Skin of body (tissue), 2 donors: ENCODE measurements around the gene MEMO1. TPM values are rescaled to one million over a fixed set of nuclear protein-coding genes. Genes with fewer than 3 reads are reported as not detected.
"Not testable (repeated sequence)": the region's sequence is repeated elsewhere in the genome, so short reads cannot be mapped to it uniquely, and the experiment has no call there.

Experiments used
- DNase-seq: peaks from one replicate; lab custom pipeline; 2025; lab: John Stamatoyannopoulos, UW
- total RNA-seq: library from RNA; depleted of rRNA; stranded (reverse); fragments of >200 nt; gene quantifications from one replicate; pipeline ENCODE4 v1.2.3, GENCODE V29; 2014

MEMO1 gene
- total RNA-seq, 1 donor from 2014 or later, result 26.0 TPM

DNA sequence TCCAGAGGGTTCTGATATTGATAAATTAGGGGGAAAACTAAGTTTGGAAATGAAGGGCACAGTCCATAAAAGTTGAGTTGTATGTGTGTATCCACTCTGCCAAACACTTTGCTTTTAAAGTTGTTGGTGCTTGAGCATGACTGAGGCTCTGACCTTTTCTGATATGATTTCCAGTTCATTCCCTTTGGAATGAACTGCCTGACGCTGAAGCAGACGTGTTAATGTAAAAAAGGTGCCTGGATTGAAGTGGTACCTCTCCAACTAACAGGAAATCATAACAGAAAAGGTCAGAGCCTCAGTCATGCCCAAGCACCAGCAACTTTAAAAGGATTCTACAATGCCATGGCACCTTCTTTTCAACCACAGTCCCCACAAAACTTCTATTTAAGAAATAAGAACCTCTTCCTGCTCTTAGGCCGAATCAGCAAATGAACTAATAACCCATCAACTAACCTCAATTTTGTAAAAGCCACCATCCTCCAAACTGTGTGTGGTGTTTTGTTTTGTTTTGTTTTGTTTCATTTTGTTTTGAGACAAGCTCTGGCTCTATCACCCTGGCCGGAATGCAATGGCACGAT lies 52.6 kb downstream of the MEMO1 start:
- no peak for DNase-seq

- no peak for DNase-seq
These were observed 53.3 kb downstream of the MEMO1 start for GRCh38 chr2:31957354-31958139.

DNA sequence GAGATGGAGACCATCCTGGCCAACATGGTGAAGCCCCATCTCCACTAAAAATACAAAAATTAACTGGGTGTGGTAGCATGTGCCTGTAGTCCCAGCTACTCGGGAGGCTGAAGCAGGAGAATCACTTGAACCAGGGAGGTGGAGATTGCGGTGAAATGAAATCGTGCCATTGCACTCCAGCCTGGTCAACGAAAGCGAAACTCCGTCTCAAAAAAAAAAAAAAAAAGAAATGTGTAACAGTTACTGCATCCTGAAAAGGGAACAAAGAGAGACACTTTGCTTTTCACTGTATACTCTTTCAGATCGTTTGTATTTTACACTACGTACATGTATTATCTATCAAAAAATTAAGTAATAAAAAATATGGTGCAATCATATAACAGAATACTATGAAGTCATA lies 53.9 kb downstream of the MEMO1 start:
- DNase-seq, result not testable (repeated sequence)

- no peak for DNase-seq
These were observed 54.5 kb downstream of the MEMO1 start for GRCh38 chr2:31956312-31956711.

DNA sequence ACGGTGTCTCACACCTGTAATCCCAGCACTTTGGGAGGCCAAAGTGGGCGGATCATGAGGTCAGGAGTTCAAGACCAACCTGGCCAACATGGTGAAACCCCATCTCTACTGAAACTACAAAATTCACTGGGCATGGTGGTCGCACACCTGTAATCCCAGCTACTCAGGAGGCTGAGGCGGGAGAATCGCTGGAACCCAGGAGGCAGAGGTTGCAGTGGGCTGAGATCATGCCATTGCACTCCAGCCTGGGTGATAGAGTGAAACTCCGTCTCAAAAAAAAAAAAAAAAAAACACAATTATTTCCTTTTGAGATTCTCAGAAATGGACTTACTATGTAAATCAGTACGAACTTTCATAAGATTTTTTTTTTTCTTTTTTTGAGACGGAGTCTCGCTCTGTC lies 57.7 kb downstream of the MEMO1 start:
- not testable (repeated sequence) for DNase-seq

DNA sequence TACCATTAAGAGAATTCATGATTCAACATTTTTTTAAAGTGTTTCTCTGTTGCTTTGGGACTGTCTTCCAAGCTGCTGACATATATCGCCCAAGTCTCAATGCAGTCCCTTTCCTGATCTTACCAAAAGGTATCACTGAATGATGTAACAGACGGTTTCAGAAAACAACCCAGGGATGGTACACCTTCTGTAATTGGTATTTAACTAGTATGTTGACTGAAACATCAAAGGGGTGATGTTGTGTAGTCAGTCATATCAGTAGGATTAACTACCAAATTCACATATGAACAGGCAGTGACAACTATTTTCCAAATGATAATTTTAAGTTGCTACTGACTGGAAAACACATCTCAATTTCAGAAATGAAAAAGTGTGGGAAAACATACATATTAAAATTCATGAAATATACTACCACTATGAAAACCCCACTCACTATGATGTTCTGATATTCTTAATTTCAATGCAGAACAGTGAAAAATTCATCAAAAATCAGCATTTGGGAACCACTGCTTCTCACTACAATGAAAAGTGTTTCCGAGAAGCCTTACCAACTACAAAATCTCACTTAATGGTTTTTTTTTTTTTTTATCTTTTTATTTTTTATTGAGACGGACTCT lies 59.8 kb downstream of the MEMO1 start:
- no peak for DNase-seq

- DNase-seq, result no peak
These were observed 62.9 kb downstream of the MEMO1 start for GRCh38 chr2:31947871-31948270.

DNA sequence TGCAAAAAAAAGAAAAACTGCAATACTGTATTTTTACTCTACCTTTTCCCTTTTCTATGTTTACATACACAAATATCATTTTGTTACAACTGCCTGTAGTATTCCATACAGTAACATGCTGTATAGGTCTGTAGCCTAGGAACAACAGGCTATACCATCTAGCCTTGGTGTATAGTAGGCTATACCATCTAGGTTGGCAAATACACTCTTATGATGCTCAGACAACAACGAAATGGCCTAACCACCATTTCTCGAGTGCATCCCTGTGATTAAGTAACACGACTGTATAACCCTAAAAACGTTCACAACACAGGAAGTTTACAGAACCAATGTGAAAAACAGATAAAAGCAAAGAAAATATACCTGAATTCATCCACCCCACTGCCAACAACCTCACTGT lies 64.0 kb downstream of the MEMO1 start:
- no peak for DNase-seq

- no peak for DNase-seq
These were observed 65.3 kb downstream of the MEMO1 start for GRCh38 chr2:31945572-31945935.

GRCh38 chr2:31944828-31945571 lies 65.8 kb downstream of the MEMO1 start:
- no peak for DNase-seq

GRCh38 chr2:31943636-31944225 lies 67.1 kb downstream of the MEMO1 start:
- DNase-seq, result no peak

DNA sequence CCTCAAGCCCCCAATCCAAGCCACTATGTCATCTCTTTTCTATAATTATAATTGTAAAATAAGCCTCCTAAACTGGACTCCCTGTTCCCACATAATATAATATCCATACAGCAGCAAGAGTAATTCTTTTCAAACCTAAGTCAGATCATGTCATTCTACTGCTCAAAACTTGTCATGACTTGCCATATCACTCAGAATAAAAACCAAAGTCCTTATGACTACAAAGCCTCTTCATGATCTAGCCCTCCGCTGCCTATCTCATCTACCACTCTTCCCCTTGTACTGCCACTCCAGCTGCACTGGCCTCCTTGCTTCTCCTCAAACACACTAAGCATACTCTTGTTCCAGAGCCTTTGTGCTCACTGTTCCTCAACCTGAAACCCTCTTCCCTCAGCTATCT lies 69.9 kb downstream of the MEMO1 start:
- no peak for DNase-seq

DNA sequence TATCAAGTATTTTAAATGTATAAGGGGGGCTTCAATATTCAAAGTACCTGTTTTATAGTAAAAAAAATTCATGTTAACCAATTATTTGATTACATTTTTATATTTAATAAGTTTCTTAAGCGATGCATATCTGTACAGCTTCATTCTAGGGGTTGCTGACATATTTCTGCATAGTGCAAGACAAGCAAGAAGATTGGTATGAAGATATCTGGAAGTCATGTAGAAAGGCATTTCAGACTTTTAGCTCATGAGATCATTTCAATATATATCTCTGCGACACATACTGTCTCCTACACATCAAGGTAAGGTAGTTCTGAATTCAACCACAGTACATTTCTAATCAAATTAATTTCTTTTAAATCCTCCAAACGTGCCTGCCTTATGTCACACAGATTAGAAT lies 73.1 kb downstream of the MEMO1 start:
- no peak for DNase-seq

DNA sequence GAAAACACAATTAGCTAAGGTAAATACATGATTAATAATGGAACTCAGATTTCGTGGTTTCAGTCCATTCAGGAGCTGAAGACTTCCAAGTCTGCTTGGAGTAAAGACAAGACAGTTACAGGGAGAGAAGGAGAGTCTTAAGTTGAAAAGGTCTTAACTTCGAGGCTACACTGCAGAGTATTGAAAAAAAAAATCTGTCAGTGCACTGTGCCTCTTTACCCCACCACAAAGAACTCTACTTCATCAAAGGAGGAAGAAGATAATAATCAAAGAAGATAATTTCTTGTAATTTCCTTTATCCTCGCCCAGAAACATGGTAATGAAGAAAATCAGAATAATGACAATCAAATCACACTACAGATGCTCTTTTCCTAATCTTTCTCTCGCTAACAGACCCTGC lies 75.4 kb downstream of the MEMO1 start:
- DNase-seq, result no peak

GRCh38 chr2:31933066-31933465 lies 77.7 kb downstream of the MEMO1 start:
- no peak for DNase-seq

GRCh38 chr2:31932589-31932988 lies 78.2 kb downstream of the MEMO1 start:
- no peak for DNase-seq

DNA sequence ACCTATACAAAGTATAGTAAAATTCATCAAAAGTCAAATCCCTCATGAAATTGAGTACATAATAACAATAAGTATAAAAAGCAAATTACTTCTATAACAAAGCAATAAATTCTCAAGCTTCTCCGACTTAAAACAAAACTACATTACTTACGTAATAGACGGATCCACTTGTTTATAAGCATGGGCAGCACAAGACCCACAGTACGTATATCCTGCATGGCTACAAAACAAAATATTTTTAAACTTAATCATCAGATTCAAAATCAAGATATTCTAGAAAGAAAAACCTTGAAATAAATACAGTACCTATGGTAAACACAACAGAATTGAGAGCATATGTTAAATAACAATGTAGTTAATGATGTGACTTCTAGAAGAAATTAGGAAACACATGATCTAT lies 78.9 kb downstream of the MEMO1 start:
- no peak for DNase-seq

DNA sequence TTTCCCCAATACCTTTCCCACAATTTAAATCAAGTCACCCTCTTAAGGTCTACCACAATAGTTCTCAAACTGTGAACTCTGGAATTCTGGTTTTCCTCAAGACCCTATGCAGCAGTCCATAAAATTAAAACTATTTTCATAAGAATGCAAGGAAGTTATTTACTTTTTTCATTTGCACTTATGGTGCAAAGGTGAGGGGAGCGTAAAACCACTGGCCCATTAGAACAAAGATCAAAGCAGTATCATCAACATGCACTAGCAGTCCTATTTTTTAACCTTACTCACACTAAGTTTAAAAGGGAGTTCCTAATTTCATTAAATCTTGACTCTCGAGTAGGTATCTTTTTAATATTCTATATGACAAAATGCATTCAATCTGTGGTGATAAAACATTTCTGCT lies 85.3 kb downstream of the MEMO1 start:
- no peak for DNase-seq

GRCh38 chr2:31923662-31924061 lies 87.1 kb downstream of the MEMO1 start:
- DNase-seq, result no peak

DNA sequence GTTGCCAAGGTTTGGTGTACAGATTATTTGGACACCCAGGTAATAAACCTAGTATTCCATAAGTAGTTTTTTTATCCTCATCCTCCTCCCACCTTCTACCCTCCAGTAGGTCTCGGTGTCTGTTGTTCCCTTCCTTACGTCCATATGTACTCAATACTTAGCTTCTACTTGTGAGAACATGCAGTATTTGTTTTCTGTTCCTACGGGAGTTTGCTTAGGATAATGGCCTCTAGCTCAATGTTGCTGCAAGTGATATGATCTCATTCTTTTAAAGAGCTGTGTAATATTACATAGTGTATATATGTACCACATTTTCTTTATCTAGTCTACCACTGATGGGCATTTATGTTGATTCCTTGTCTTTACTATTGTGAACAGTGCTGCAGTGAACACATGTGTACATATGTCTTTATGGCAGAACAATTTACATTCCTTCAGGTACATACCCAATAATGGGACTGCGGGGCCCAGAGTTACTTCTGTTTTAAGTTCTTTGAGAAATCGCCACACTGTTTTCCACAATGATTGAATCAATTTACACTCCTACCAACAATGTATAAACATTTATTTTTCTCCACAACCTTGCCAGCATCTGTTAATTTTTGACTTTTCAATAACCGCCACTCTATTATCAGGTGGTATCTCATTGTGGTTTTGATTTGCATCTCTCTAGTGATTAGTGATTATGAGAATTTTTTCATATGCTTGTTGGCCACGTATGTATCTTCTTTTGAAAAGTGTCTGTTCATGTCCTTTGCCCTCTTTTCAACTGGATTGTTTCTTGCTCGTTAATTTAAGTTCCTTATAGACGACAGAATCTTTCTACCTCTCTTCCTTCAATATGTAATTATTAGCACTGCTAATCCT lies 88.0 kb downstream of the MEMO1 start:
- no peak for DNase-seq

- no peak for DNase-seq
These were observed 89.8 kb downstream of the MEMO1 start for GRCh38 chr2:31920962-31921361.
